ENCODE results near the gene MRPL21. TPM values are rescaled to one million over a fixed set of nuclear protein-coding genes. Genes with fewer than 3 reads are reported as not detected.
"Not testable (repeated sequence)": the region's sequence is repeated elsewhere in the genome, so short reads cannot be mapped to it uniquely, and the experiment has no call there.

The MRPL21 gene
- total and polyA plus RNA-seq, 8 donors: 32.4 to 67.2 (median 58.3) TPM

GRCh38 chr11:68863553-68864265, 39.9 kb downstream of the MRPL21 start:
- Histone ChIP-seq H3K36me3 (no peaks in the 10 kb centered on the region), H3K9me3 (peaks cover 0 to 10% of the 10 kb centered on the region in 2 donors), H3K27me3 (no peaks in the 10 kb centered on the region), H3K4me3 (no peak overlapping the region), H3K27ac (no peak overlapping the region), H3K4me1 (no peaks in the 10 kb centered on the region)
- DNase-seq (no peak), ATAC-seq (no peak)
- intact Hi-C loops (cut with DNase I): no loop called here
- TF ChIP-seq CTCF (IDR thresholded peaks at IDR 0.05): no peak

GRCh38 chr11:68862421-68862820, 41.2 kb downstream of the MRPL21 start:
- Histone ChIP-seq H3K27ac (no peak overlapping the region), H3K4me3 (no peak overlapping the region), H3K27me3 (no peaks in the 10 kb centered on the region), H3K9me3 (peaks cover 0 to 10% of the 10 kb centered on the region in 2 donors), H3K36me3 (no peaks in the 10 kb centered on the region), H3K4me1 (no peaks in the 10 kb centered on the region)
- no peak for TF ChIP-seq CTCF (IDR thresholded peaks at IDR 0.05)
- DNase-seq (no peak), ATAC-seq (no peak)
- intact Hi-C loops (cut with DNase I): no loop called here

- H3K27me3 ChIP-seq: peaks cover 7 to 15% of the 10 kb centered on the region in 2 donors
These were observed 44.5 kb downstream of the MRPL21 start for GRCh38 chr11:68859123-68859522.

GRCh38 chr11:68857037-68857586, 46.5 kb downstream of the MRPL21 start:
- no peak for TF ChIP-seq CTCF (IDR thresholded peaks at IDR 0.05)
- no peak for ATAC-seq
- H3K4me1 ChIP-seq: peaks cover 0 to 20% of the 10 kb centered on the region in 2 donors
- intact Hi-C loops (cut with DNase I): no loop called here
- no peaks in the 10 kb centered on the region for H3K36me3 ChIP-seq
- no peak for DNase-seq
- H3K9me3 ChIP-seq: peaks cover 0 to 2% of the 10 kb centered on the region in 2 donors
- no peak overlapping the region for H3K4me3 ChIP-seq
- no peak overlapping the region for H3K27ac ChIP-seq
- peaks cover 14 to 23% of the 10 kb centered on the region in 2 donors for H3K27me3 ChIP-seq

More at GRCh38 chr11:68859123-68859522, 44.5 kb downstream of the MRPL21 start:
- no peak for TF ChIP-seq CTCF (IDR thresholded peaks at IDR 0.05)
- DNase-seq: no peak
- Histone ChIP-seq H3K4me3 (no peak overlapping the region), H3K4me1 (peaks cover 0 to 20% of the 10 kb centered on the region in 2 donors), H3K9me3 (peaks cover 0 to 9% of the 10 kb centered on the region in 2 donors), H3K27ac (no peak overlapping the region), H3K36me3 (no peaks in the 10 kb centered on the region)
- intact Hi-C loops (cut with DNase I): no loop called here
- no peak for ATAC-seq

GRCh38 chr11:68856425-68857030, 47.1 kb downstream of the MRPL21 start:
- peak overlapping the region in 1 of 2 donors; percentile 76 for H3K27ac ChIP-seq
- intact Hi-C loops (cut with DNase I): not testable (repeated sequence)

More at GRCh38 chr11:68856425-68857030, 47.1 kb downstream of the MRPL21 start:
- DNase-seq, H3K36me3 ChIP-seq, ATAC-seq, H3K9me3 ChIP-seq, H3K4me3 ChIP-seq: not testable (repeated sequence)
- H3K27me3 ChIP-seq: peaks cover 14 to 23% of the 10 kb centered on the region in 2 donors
- peaks cover 0 to 20% of the 10 kb centered on the region in 2 donors for H3K4me1 ChIP-seq
